ENCODE results near the gene TEX19.

The TEX19 gene, protein sequence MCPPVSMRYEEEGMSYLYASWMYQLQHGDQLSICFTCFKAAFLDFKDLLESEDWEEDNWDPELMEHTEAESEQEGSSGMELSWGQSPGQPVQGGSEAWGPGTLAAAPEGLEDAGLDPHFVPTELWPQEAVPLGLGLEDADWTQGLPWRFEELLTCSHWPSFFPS

DNA sequence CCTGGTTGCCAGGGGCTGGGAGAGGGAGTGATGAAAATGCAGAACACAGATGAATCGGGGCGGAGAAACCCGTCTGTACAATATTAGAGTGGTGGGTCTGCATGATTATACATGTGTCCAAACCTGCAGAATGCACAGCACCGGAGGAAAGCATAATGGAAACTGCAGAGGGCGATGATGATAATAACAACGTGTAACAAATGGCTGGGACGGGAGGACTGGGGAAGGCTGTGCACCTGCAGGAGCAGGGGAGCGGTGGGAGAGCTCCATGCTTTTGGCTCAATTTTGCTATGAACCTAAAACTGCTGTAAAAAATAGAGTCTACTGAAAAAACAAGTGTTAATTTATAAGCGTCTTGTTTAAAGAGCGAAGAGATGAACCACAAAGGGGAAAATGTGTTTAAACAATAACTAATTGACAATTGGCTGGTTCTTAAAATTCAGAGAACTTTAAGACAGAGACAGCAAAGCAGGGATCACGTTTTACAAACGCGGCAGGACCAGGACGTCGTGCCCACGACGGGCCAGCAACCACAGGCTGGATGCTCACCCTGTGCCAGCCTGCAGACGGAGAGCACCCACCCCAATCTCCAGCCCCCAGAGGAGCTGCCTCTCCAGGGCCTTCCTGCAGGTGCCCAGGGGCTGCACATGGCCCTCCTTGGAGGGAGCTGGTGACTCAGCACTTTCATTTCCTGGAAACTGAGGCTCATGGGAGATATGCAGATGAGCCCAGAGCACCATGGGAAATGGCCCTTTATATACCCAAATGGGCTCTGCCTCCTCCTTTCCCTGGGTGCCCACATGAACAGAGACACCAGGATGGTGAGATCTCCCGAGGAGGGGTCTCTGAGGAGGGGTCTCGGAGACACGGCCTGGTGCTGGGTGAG is at the start of gene TEX19:
Gene TEX19, plus strand, starts transcription at position 783 of the 886 bp plus-strand sequence. CDS start 2,904 bp downstream, outside the sequence.
- no peak for DNase-seq (ENCODE audit: low read depth)

DNA sequence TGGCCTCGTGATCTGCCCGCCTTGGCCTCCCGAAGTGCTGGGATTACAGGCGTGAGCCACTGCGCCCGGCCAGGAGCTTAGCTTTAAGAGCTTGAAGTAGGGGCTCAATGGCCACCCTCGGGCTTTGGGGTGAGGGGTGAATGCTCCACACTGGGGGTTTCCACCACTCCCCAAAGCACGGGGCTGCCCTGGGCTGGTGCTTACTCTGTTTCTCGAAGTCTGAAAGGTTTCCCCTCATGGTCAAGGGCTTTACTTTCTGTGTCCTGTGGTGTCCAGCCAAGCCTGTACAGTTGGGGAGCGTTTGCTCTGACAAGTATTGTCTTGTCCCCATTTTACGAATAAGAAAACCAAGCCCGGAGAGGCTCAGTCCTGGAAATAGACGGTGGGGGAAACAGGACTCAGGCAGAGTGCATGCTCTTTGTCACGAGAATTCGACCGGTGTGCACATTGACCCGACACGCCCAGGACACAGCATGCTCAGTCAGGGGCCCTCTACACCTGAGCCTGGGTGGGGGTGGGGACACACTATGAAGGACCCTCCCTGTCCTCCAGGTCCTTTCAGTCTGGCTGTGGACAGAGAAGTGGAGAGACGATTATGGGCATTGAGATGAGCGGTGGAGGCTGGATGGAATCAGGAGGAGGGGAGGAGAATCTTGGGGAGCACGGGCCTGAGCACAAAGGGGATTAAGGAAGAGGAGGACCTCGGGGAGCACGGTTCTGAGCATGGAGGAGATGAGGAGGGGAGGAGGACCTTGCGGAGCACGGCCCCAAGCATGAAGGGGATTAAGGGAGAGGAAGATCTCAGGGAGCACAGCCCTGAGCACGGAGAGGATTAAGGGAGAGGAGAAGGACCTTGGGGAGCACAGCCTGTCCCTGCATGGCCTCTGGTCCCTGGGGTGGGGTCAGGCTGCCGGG is 49.1 kb upstream of the TEX19 start:
- DNase-seq (ENCODE audit: low read depth): no peak

DNA sequence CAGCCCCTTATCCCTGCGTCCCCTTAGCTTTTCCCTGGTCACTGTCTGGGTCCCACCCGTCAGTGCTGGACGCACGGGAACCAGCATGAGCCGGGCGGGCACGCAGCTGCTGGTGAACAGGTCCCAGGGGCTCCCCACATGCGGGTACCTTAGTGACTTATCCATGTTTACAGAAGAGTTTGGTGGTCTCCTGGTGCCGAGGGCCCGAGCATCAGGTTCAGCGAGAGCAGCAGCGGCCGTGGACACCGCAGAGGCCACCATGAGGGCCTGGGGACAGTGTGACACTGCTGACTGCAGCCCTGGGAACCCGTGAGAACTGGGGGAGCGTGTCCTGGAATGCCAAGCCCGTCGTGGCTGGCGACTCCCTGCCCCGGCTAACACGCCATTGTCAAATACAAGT is 48.2 kb upstream of the TEX19 start:
- no peak for DNase-seq (ENCODE audit: low read depth)

DNA sequence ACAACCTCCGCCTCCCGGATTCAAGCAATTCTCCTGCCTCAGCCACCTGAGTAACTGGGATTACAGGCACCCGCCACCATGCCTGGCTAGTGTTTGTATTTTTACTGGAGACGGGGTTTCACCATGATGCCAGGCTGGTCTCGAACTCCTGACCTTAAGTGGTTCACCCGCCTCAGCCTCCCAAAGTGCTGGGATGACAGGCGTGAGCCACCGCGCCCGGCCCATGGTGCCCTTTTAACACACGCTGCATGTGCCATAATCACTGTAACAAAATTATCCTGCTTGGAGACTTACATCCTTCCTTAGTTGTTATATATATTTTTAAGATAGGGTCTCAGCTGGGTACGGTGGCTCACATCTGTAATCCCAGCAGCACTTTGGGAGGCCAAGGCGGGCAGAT is 47.1 kb upstream of the TEX19 start:
- DNase-seq (ENCODE audit: low read depth): no peak

DNA sequence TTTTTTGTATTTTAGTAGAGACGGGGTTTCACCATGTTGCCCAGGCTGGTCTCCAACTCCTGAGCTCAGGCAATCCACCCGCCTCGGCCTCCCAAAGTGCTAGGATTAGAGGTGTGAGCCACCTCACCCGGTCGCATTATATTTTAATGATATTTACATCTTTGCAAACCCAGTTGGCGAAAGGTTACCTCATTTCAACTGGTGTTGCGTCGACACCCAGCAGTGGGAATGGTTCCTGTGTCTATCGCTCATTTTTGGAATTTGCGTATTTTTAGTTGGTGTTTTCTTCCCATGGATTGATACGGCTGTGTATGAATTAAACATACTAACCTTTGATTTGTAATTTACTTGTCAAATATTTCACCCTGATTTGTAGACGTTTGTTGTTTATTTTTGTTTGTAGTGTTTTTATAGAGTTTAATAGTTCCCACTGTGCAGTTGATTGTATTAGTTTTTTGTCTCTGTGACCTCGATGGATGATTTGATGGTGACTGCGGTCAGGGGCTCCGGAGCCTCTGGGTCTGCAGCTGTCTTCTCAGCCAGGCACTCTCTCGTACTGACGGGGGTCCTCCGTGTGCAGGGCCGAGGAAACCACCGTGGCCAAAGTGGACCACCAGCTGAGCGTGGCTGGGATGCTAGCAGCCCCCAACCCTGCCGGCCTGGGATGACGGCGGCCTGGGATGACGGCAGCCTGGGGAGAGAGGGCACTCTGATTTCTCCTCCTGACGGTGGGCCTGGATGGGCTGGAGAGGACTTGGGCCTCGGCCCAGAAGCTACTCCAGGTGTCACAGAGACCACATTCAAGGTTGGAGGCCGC is 45.6 kb upstream of the TEX19 start:
- DNase-seq (ENCODE audit: low read depth): no peak

DNA sequence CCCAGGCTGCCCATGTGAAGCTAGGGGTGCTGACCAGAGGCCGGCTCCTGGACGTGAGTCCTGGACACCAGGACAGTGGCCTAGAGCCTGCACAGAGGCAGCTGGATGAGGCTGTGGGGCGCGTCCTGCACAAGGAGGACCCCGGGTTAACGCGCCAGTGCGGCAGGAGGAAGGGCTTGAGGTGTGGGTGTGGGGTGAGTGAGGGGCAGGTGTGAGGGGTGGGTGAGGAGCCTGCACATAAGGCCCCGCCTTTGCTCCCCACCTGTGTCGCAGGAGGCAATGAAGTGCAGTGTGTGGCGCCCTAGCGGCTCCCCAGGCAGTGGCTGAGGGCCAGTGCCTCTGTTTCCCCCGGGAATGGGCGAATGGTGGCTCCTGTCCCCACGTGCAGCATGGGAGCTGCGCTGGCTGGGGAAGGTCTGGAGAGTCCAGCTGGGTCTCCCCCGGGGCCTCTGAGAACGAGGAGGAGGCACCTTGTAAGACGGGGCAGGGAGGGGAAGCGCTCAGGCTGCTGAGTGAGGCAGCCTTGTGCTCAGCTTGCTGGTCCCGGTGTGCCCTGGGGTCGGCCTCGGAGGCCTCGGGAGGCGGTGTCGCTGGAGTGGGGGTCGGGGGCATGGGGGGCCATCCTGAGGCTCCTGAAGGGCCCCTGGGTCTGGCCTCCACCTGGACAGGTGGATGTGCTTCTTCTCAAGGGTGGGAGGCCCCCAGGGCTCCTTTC is 44.9 kb upstream of the TEX19 start:
- no peak for DNase-seq (ENCODE audit: low read depth)

DNA sequence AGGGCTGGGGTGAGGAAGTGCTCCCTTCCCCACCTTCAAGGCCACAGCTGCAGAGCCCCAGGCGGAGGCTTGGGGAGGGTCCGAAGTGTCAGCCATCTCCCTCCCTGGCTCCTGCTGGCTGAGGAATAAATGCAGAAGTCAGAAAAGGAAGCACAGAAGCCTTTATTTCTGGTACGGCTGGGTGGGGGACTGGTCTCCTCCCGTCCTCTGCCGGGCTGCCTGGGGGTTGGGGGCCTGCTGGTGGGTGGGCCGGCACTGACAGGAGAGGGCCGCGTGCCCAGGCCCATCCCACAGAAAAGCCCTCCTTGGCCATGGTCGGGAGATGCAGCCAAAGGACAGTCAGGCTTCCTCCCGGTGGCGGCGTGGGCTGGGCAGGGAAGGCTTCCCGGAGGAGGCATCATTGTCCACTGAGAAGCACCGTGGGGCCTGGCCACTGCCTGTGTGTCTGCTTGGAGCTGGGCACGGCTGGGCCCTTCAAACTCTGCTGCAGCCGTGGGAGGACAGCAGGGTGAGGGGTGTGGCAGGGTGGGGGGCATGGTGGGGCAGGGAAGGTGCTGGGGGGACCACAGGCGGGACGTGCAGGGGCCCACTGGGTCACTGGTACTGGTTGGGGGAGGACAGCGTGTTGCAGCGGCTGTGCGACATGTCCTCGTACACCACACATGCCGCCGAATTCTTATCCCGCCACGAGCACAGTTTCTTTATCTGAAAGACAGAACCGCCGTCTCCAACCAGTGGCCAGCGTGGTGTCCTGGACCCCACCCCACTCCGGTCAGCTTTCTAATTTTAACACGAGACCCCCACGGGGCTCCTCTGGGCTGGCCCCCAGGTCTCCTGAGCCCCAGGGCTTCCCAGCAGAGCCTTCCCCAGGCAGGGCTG is 44.1 kb upstream of the TEX19 start:
- no peak for DNase-seq (ENCODE audit: low read depth)

DNA sequence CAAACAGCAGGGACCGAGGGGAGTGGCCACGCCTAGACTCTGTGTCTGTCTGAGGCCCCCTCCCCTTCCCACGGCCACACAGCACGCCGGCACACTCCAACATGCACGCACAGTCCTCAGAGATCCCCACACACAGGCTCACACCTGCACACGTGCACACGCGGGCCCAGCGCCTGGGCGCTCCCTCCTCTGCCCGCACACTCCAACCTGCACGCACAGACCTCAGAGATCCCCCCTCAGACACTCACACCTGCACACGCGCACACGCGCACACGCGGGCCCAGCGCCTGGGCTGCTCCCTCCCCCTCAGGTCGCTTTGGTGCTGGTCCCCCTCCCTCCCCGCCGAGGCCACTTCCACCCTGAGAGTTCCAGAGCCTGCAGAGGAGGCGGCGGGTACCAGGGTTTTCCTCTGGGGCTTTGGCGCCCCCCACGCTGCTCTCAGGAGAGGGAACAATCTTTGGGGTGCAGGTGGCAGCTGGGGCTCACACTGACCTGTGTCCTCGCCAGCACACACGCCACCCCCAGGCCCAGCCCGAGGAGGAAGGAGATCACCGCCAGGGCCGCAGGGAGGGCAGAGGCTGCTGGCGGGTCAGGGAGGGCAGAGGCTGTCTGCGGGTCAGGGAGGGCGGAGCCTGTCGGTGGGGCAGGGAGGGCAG is 43.2 kb upstream of the TEX19 start:
- DNase-seq (ENCODE audit: low read depth): no peak

DNA sequence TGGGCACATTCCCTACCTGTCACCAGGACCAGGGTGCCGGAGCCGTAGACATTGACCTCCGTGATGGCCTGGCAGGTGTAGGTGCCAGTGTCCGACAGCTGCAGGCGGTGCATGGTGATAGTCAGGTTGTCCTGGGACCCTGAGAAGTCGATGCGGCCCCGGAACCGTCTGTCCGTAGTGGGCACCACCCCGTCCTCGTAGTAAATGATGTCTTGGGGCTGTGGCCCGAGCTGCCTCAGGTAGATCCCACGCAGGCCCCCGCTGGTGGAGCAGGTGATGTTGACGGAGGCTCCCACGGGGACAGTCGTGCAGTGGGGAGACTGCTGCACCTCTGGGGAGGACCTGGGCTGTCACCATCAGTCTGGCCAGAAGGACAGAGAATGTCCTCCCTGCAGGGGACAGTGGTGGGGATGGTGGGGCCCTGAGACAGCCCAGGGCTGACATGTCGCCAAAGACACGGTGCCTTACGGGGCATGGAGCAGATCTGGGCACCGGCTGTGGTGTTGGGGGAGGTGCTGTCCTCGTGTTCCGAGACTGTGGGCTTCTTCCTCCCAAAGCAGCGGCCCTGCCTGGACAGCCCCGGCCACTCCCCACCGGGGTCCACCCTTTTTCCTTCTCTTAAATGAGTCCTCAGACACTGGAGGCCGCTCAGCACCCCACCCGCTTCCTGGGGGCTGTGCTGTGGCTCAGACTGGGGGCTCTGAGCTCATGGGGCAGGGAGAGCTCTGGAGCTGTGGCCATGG is 42.2 kb upstream of the TEX19 start:
- no peak for DNase-seq (ENCODE audit: low read depth)

DNA sequence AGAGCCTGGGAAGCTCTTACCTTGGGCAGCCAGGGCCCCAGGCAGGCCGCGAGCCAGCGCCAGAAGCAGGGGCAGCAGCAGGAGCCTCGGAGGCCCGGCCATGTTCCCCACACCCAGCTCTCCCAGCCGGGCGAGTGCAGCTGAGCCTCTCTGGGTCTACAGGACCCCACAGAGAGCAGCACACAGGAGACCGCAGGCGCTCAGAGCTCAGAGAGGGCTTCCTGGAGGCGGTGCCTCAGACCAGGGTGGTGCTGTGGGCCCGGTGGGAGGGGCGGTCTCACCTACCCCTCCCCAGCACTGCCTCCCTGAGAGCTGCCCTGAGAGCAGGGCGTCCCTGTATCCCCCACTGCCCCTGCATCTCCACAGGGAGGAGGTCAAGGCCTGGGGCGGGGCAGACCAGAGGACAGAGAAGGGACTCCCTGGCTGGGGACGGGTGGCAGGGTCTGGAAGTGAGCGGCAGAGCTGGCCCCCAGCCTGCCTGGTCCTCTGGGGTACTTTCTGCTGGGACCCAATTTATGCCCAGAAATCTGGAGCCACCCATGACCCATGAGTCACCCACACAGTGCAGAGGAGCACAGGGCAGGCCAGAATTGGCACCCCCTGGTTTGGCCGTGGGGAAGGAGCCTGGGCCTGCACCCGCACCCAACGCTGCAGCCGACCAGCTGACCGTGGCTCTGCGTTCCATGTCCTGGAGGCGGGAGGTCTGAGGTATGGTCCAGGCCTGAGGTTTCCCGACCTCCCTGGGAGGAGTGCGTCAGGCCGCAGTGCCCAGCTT is 41.5 kb upstream of the TEX19 start, which contains the start of gene CD7:
Gene CD7, minus strand, starts transcription at position 215 of the 775 bp plus-strand sequence. Its CDS starts 113 bp downstream, at position 102.
- peak; percentile 65 for DNase-seq (ENCODE audit: low read depth)

DNA sequence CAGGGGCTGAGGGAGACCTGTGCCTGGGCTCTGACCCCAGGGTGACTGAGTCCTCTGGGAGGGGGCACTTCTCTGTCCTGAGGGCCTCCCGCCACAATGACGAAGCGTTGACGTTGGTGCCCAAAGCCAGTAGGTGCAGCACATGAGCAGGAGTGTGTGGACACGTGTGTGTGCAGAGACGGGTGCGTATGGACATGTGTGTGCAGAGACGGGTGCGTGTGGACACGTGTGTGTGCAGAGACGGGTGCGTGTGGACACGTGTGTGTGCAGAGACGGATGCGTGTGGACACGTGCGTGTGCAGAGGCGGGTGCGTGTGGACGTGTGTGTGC is 40.9 kb upstream of the TEX19 start:
- no peak for DNase-seq (ENCODE audit: low read depth)

DNA sequence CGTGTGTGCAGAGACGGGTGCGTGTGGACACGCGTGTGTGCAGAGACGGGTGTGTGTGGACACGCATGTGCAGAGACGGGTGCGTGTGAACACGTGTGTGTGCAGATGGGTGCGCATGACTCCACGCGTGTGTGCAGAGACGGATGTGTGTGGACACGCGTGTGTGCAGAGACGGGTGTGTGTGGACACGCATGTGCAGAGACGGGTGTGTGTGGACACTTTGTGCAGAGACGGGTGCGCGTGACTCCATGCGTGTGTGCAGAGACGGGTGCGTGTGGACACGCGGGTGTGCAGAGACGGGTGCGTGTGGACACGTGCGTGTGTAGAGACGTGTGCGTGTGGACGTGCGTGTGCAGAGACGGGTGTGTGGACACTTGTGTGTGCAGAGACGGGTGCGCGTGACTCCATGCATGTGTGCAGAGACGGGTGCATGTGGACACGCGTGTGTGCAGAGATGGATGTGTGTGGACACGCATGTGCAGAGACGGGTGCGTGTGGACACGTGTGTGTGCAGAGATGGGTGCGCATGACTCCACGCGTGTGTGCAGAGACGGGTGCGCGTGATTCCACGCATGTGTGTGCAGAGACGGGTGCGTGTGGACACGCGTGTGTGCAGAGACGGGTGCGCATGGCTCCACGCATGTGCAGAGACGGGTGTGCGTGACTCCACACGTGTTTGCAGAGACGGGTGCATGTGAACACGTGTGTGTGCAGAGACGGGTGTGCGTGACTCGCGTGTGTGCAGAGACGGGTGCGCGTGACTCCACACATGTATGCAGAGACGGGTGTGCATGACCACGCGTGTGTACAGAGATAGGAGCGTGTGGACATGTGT is 40.1 kb upstream of the TEX19 start:
- DNase-seq (ENCODE audit: low read depth): no peak

DNA sequence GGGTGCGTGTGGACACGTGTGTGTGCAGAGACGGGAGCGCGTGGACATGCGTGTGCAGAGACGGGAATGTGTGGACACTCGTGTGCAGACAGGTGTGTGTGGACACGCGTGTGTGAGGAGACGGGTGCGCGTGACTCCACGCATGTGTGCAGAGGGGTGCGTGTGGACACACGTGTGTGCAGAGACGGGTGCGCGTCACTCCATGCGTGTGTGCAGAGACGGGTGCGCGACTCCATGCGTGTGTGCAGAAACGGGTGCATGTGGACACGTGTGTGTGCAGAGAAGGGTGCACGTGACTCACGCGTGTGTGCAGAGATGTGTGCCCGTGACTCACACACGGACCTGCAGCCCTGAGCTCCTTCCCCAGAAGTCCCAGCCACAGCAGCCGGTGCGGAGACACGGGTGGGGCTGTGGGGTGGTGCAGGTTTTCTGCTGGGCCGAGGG is 39.4 kb upstream of the TEX19 start:
- no peak for DNase-seq (ENCODE audit: low read depth)

DNA sequence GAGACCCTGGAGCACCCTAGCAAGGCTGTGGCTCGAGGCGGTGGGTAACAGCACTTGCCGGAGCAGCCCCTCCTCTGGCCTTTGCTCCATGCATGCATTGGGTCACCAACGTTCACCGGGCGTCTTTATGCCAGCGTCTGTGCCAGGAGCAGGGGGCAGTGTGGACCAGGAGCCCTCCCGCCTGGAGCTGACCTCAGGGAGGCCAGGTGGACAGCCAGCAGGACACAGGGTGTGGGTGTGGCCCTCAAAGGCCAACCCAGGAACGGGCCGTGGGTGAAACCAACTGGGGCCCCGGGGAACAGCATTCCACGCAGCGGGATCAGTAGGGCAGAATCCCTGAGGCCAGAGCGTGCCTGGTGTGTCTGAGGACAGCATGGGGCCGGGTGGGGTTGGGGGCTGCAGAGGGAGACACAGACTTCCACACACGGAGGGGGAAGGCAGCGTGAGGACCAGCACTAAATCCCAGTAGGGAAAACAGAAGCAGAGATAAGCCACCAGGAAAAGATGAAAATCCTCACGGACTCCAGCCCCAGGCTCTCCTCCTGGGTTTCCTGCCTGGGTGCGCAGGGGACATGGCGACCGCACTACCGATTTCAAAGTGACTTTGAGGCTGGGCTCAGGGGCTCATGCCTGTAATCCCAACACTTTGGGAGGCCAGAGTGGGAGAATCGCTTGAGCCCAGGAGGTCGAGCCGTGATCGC is 38.8 kb upstream of the TEX19 start:
- DNase-seq (ENCODE audit: low read depth): no peak

DNA sequence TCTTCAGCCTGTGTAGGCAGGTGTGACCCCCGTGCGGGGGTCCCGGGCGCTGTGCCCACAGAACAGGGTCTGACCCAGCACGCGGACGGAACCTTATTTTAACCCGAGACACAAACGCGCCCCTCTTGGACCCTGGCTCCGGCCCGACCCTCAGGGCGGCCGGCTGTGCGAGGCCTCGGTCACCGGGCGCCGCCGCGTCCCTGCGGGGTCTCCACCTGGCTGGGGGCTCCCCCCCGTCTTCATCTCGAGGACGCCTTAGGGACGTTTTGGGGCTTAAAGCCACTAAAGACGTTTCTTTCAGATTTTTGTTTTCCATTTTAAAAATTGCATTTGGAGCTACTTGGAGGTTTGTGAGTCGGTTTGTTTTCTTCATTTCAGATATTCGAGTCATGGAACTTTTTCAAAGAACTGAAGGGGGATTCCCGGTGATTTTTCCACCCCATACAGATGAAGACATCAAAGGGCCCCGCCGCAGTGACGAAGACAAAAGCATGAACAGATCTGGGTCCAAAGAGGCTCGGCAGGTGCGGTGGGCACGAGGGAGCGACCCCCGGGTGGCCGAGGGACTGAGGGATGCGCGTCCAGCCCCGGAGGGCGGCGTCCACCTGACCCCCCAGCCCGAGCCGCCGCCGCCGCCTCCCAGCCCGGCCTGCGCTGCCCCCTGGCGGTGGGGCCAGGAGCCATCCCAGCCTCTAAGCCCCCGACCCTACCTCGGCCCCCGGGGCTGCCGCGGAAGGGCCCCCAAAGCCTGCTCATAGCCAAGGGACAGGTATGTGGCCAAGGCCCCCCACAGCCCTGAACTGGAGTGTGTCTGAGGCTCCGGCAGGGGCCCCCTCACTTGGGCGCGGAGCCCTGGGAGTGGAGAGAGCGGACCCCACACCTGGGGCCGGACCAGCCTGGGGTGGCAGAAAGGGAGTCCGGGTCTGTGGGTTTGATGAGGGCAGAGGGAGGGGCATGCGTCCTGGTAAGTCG is 37.8 kb upstream of the TEX19 start:
- DNase-seq (ENCODE audit: low read depth): peak; percentile 76

All from activated T-cell treated with anti-CD3 and anti-CD28 coated beads for 24 hours (primary cell).